ENCODE results near the gene DTX4. TPM values are rescaled to one million over a fixed set of nuclear protein-coding genes. Genes with fewer than 3 reads are reported as not detected.
A peak's percentile ranks its signal among the peaks of the same experiment; 100 is the strongest.

The DTX4 gene
- total and polyA plus RNA-seq, 2 of the 4 experiments (the other 2 are of a cell fraction) = 2.7 to 3.0 TPM

DNA sequence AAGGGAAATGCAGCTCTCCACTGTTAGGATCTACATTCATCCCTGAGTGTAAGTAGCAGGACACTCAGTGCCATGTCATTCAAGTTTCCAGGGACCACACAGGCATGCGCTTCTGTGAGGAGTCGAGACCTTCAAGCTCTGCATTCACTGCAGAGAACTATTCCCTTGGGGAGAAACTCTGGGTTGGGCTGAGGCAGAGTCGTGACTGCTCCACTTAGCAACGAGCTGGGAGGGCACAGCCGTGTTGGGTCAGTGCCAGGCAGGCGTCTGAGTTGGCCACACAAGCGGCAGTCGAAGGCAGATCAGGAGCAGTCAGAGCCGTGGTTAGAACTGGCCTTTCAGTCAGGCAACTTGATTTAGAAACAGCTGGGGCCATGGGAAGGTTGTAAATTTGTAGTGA, 26.1 kb downstream of the DTX4 start:
- in situ Hi-C loops (cut with MboI; ENCODE audit: low sequenced_read_pairs) (no loop called here), intact Hi-C loops (cut with micrococcal nuclease) (no loop called here), dilution Hi-C loops (cut with HindIII; ENCODE audit: low sequenced_read_pairs, unreplicated experiment) (no loop called here)
- no peak overlapping the region for H3K4me3 ChIP-seq (ENCODE audit: insufficient read depth, low read depth, low read length)
- H3K36me3 ChIP-seq (ENCODE audit: control insufficient read depth, insufficient read depth, low read length) = peaks cover 42% of the 10 kb centered on the region
- no peaks in the 10 kb centered on the region for H3K79me1 ChIP-seq (ENCODE audit: low read depth in 1 of 2, low read length in 2 of 2)
- no peaks in the 10 kb centered on the region for H3K9me3 ChIP-seq (ENCODE audit: control insufficient read depth, insufficient read depth, low read length)
- H3K4me2 ChIP-seq (ENCODE audit: low read depth, low read length) = no peak overlapping the region
- H2BK15ac ChIP-seq (ENCODE audit: low read depth, low read length) = no peak overlapping the region
- H3K4me1 ChIP-seq (ENCODE audit: control insufficient read depth, insufficient read depth, low read length) = peaks cover 4% of the 10 kb centered on the region; the same call in 1 of the 2 replicates
- ChIA-PET CTCF (interaction anchor here (1.4 to 2.1 kb wide), 3 partner anchors 12 to 26 kb away, joined by 3 to 10 read pairs (median 4); partner anchors contain the start of gene DTX4), POLR2A (ENCODE audit: unreplicated experiment) (no interaction called here)
- no peak overlapping the region for H2BK120ac ChIP-seq (ENCODE audit: low read depth, low read length)
- no peak overlapping the region for H3K27ac ChIP-seq (ENCODE audit: insufficient read depth, low read length)
- H3K14ac ChIP-seq (replicated peaks; ENCODE audit: low read depth, low read length) = no peak overlapping the region; the same call in 1 of the 2 replicates
- peak overlapping the region; percentile 67 for H2AFZ ChIP-seq (replicated peaks; ENCODE audit: low read length, poor library complexity)
- no peak overlapping the region for H3K4ac ChIP-seq (ENCODE audit: low read depth, low read length)
- H2AK9ac ChIP-seq (replicated peaks; ENCODE audit: low read depth, low read length, poor library complexity) = no peak overlapping the region
- DNase-seq (peak; percentile 68), ATAC-seq (ENCODE audit: low read depth) (peak; percentile 87)
- H4K5ac ChIP-seq (ENCODE audit: low read depth, low read length) = no peak overlapping the region
- H2BK5ac ChIP-seq (ENCODE audit: low read depth, low read length, poor library complexity, severe bottlenecking) = no peak overlapping the region
- no peaks in the 10 kb centered on the region for H4K20me1 ChIP-seq (ENCODE audit: insufficient read depth, low read length)
- TF ChIP-seq, protein P1, sequence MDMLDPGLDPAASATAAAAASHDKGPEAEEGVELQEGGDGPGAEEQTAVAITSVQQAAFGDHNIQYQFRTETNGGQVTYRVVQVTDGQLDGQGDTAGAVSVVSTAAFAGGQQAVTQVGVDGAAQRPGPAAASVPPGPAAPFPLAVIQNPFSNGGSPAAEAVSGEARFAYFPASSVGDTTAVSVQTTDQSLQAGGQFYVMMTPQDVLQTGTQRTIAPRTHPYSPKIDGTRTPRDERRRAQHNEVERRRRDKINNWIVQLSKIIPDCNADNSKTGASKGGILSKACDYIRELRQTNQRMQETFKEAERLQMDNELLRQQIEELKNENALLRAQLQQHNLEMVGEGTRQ (IDR thresholded peaks at IDR 0.05; ENCODE audit: low read depth, low read length) = no peak
- peaks cover 8% of the 10 kb centered on the region; the same call in 1 of the 2 replicates for H3K9me1 ChIP-seq (ENCODE audit: insufficient read depth, low read length)
- H3K9ac ChIP-seq (ENCODE audit: low read depth, low read length) = no peak overlapping the region
- peak overlapping the region; percentile 29; the same call in 1 of the 2 replicates for H3K23ac ChIP-seq (ENCODE audit: low read depth, low read length)
- no TSS peak for BruUV-seq (replicated peaks)
- H2BK20ac ChIP-seq (ENCODE audit: low read depth, low read length) = no peak overlapping the region; the same call in 1 of the 2 replicates
- H4K8ac ChIP-seq (ENCODE audit: low read depth in 2 of 2, low read length in 2 of 2) = peak overlapping the region in 1 of 2 experiments; percentile 4; a peak in 1 of 4 replicates
- H3K56ac ChIP-seq (ENCODE audit: extremely low read depth, insufficient read depth, low read length) = no peak overlapping the region
- H2AK5ac ChIP-seq (ENCODE audit: low read depth, low read length) = no peak overlapping the region; the same call in 1 of the 2 replicates
- no peaks in the 10 kb centered on the region for H3K27me3 ChIP-seq (ENCODE audit: control insufficient read depth, insufficient read depth, low read length)
- no peak overlapping the region for H3K18ac ChIP-seq (ENCODE audit: low read depth, low read length)
- no peak overlapping the region for H4K91ac ChIP-seq (ENCODE audit: insufficient read depth, low read depth, low read length)
- 32% methylated on average over 4 of the region's 9 CpGs; no CpG with 5 or more reads in 1 of the 2 experiments for WGBS, 2 experiments (ENCODE audit: extremely low coverage in 2 of 2, insufficient read length in 1 of 2)
